Stimulated activated CD8-positive, alpha-beta memory T cell treated with anti-CD3 and anti-CD28 coated beads, Interleukin-4, amount 100 ng/mL, for 1 hour (primary cell): Measurements from ENCODE around the gene TFDP1.

Experiments
- DNase-seq, 2 donors: peaks; one replicate each; pipeline ENCODE4 v3.0.0-alpha.2; 2020; ENCODE audit warnings: low read depth in 2 of 2, low spot score in 1 of 2

Gene TFDP1

GRCh38 chr13:113564331-113565023, 20.1 kb upstream of the TFDP1 start:
- no peak for DNase-seq

GRCh38 chr13:113565526-113566226, 18.9 kb upstream of the TFDP1 start:
- DNase-seq: no peak

- no peak for DNase-seq
Measured at GRCh38 chr13:113566227-113566561, 18.4 kb upstream of the TFDP1 start.

GRCh38 chr13:113567681-113568080, 16.9 kb upstream of the TFDP1 start:
- DNase-seq: no peak

GRCh38 chr13:113573065-113573464, 11.5 kb upstream of the TFDP1 start:
- DNase-seq: no peak

GRCh38 chr13:113576597-113576996, 8.0 kb upstream of the TFDP1 start:
- no peak for DNase-seq

- no peak for DNase-seq
Measured at GRCh38 chr13:113577881-113578435, 6.6 kb upstream of the TFDP1 start.

- DNase-seq: no peak
Measured at GRCh38 chr13:113579686-113580085, 4.9 kb upstream of the TFDP1 start.

- no peak for DNase-seq
Measured at GRCh38 chr13:113581871-113582270, 2.7 kb upstream of the TFDP1 start.

GRCh38 chr13:113582841-113583631, 1.5 kb upstream of the TFDP1 start:
- no peak for DNase-seq

- no peak for DNase-seq
Measured at GRCh38 chr13:113584870-113585671, 518 bp downstream of the TFDP1 start.

GRCh38 chr13:113585896-113586295, 1.3 kb downstream of the TFDP1 start:
- DNase-seq: no peak

GRCh38 chr13:113586661-113587479, 2.3 kb downstream of the TFDP1 start:
- DNase-seq: no peak

GRCh38 chr13:113588394-113589111, 4.0 kb downstream of the TFDP1 start:
- no peak for DNase-seq

- DNase-seq: no peak
Measured at GRCh38 chr13:113589251-113589960, 4.9 kb downstream of the TFDP1 start.

- no peak for DNase-seq
Measured at GRCh38 chr13:113589961-113590339, 5.4 kb downstream of the TFDP1 start.

- DNase-seq: no peak
Measured at GRCh38 chr13:113591750-113592149, 7.2 kb downstream of the TFDP1 start.

- DNase-seq: no peak
Measured at GRCh38 chr13:113592571-113592970, 8.0 kb downstream of the TFDP1 start.
